Fibroblast of skin of right quadriceps (primary cell): Measurements from ENCODE around the gene HADHA.
"Not testable (repeated sequence)": the region's sequence is repeated elsewhere in the genome, so short reads cannot be mapped to it uniquely, and the experiment has no call there.

Experiments
- DNase-seq: peaks from one replicate; pipeline ENCODE4 v3.0.0-alpha.2; 2013

Gene HADHA

DNA sequence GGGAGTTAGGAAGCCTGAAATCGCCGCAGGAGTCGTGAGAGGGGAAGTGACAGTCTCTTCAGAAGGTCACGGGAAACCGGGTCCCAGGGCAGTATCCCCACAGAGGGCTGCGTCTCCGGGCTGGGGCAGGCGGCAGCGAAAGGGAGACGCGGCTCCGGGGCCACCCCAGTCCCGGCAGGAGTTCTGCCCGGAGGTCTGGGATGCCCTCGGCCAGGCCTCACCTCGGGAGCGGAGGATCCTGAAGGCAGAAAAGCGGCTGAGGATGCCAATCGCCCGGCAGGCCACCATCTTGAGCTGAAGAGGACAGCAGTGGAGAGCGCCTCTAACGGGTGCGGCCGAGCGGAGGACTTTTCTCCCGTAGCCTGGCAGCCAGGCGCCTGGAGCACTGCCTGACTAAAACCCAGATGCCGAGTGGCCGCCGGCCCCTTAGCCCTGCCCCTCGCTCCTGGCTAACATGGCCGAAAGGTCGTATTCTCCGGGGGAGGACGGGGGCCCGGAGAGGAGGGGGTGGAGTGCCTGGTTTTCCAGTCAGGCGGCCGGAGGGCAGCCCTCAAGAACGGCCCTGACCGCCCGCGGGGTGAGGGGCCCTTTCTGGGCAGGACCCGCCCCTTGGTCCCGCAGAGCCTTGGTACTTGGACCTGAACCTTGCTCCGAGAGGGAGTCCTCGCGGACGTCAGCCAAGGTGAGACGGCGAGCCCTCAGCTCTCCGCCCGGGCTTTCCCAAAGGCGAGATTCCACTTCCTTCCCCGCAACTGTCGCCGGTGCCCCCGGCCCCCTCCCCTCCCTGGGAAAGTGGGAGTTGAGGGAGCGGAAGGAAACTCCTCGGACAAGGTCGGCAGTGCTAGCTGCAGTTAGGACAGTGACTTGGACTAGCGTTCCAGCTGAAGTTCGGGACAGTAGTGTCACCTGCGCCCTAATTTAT lies at the start of gene HADHA, which contains the start of gene HADHB:
Gene HADHA, minus strand, starts transcription at position 324 of the 922 bp plus-strand sequence. Its CDS starts 36 bp downstream, at position 288.
Gene HADHB, plus strand, starts transcription at position 631 of the 922 bp plus-strand sequence. CDS start 9,316 bp downstream, outside the sequence.
- DNase-seq: peak; percentile 86

DNA sequence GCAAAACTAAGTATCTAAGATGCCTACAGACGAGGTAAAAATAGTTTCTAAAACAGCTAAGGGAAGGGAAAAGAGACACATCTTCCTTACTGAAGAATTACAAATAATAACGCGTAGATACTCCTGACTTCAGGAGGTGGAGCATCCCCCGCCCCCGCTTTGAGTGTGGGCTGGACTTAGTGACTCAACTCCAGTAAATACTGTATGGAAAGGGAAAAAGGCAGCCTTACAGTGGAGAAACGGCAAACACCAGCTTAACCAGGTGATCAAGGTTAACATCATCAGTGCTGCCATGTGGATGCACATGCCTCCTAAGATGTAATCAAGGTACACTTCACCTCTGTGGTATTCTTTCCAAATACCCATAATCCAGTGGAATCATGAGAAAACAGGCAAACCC lies 48.2 kb upstream of the HADHA start:
- peak; percentile 23 for DNase-seq

DNA sequence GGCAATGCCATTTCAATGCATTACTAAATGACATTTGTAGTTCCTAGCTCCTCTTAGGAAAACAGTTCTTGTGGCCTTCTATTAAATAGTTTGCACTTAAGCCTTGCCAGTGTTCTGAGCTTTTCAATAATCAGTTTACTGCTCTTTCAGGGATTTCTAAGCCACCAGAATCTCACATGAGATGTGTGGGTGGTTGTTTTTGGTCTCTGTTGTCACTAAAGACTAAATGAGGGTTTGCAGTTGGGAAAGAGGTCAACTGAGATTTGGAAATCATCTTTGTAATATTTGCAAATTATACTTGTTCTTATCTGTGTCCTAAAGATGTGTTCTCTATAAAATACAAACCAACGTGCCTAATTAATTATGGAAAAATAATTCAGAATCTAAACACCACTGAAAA lies 45.6 kb upstream of the HADHA start:
- DNase-seq: no peak

DNA sequence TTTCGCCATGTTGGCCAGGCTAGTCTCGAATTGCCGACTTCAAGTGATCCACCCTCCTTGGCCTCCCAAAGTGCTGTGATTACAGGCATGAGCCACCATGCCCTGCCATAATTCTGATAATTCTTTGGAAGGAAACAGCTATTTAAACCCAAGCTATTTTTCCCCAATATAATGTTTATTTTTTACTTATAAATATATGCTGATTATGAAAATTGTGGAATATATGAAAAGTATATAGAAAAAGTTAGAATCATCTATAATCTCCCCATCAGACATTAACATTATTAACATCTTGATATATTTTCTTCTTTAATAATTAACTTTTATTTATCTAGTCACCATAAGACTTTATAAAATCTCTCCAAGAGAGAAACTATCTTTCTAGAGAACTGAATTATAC lies 41.5 kb upstream of the HADHA start:
- DNase-seq: no peak

GRCh38 chr2:26284132-26284531 lies 39.7 kb upstream of the HADHA start:
- DNase-seq: peak; percentile 57

DNA sequence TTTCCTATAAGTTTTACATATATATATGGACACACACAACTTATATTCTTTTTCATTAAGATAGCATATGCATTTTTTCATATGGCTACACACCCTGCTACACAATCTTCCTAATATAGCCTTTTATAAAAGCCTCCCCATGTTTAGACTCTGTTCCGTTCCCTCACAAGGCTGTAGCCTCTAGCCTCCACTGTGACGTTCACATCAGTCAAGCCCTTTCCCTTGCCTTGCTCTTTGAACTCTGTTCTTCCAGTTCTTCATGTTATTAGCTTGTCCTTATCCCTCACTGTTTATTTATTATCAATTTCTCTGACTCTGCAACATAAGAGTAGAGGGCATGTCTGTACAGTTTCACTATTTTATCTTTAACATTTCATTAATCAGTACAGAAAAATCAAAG lies 39.2 kb upstream of the HADHA start:
- DNase-seq: no peak

DNA sequence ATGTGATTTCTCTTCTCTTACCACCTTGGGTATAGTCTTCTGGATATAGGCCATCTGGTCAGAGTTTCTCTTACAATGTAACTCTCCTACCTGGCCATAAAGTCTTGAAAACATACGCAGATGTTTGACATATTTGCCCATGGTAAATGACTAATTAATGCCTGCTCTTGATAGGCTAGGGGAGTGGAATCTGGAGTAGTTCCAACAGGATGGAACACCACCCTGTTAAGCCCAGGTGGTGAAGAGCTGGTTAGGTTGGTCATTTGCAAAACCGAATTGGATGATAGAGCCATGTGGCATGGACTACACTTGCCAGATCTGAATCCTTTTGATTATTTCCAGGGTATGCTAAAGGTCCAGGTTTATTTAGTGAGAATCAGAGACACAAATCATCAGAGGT lies 36.8 kb upstream of the HADHA start:
- no peak for DNase-seq

- no peak for DNase-seq
Measured at GRCh38 chr2:26279886-26280285, 35.5 kb upstream of the HADHA start.

- DNase-seq: no peak
Measured at GRCh38 chr2:26276484-26277227, 32.2 kb upstream of the HADHA start.

DNA sequence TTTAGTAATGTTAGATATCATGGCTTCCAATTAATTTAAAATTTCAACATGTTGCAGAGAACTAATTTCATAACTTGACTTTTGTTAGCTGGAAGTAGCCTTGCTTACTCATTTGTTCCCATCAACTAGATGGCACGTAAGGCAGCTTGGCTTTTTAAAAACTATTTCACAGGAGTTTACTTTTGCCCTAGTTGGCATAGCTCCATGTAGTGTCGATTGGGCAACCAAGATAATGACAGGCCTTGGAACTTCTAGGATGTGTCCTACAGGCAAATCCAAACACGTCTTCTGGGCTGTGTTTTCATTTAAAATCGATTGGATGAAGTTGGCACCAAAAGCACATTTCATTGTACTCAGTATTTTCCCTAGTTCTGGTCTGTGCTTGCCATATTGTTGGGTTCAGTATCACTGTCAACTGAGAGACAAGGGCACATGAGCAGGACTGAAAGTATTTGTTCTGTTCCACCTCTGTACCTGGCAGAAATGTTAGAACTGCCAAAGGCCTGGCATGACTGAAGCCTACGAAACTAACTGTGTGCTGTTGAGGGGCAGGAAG lies 29.7 kb upstream of the HADHA start:
- peak; percentile 73 for DNase-seq

DNA sequence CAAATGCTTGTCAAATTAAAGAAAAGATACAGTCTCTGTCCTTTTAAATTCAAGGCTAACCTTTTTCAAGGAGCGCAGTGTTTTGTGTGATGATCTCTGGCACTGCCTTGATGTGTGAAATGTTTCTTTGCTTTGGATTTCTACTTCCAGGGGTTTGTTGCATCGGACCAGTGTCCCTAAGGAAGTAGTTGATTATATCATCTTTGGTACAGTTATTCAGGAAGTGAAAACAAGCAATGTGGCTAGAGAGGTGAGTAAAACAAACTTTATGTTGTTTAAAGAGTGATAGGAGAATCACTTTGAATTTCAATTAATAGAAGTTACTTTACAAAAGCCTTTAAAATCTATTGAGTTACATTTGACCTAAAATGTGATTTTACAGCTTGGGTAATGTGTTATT lies 29.1 kb upstream of the HADHA start:
- peak; percentile 53 for DNase-seq

DNA sequence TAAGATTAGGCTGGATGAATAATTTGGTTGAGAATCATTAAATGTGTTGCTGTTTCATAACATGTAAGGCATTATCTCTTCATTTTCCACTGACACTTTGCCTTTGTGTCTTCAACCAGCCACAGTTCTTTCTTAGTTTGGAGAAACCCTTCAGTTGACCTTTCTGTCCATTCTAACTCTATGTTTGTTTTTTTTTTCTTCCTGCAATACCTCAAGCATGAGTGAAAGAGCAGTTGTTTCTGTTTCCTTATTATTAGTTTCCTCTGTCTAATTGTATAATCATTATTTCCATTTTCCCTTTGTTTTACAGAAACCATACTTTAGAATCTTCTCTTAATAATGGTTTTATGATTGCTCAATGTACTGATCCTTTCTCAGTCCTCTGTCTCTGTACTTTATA lies 25.9 kb upstream of the HADHA start:
- no peak for DNase-seq

GRCh38 chr2:26269571-26270158 lies 25.2 kb upstream of the HADHA start:
- no peak for DNase-seq

DNA sequence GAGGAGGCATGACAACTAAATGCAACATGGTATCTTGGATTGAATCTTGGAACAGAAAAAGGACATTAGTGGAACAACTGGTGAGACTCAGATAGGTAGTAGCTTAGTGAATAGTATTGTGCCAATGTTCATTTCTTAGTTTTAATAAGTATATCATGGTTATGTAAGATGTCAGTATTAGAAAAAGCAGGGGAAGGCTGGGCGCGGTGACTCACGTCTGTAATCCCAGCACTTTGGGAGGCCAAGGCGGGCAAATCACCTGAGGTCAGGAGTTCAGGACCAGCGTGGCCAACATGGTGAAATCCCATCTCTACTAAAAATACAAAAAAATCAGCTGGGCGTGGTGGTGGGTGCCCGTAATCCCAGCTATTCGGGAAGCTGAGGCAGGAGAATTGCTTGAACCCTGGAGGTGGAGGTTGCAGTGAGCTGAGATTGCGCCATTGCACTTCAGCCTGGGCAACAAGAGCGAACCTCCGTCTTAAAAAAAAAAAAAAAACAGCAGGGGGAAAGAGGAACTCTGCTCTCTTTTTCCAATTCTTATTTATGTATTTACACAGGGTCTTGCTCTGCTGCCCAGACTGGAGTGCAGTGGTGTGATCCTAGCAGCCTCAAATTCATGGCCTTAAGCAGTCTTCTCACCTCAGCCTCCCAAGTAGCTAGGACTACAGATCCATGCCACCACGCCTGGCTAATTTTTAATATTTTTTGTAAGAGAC lies 24.4 kb upstream of the HADHA start:
- not testable (repeated sequence) for DNase-seq

- DNase-seq: peak; percentile 9
Measured at GRCh38 chr2:26268213-26268612, 23.8 kb upstream of the HADHA start.

GRCh38 chr2:26258836-26259235 lies 14.4 kb upstream of the HADHA start:
- DNase-seq: not testable (repeated sequence)

GRCh38 chr2:26255759-26256384 lies 11.4 kb upstream of the HADHA start:
- no peak for DNase-seq

DNA sequence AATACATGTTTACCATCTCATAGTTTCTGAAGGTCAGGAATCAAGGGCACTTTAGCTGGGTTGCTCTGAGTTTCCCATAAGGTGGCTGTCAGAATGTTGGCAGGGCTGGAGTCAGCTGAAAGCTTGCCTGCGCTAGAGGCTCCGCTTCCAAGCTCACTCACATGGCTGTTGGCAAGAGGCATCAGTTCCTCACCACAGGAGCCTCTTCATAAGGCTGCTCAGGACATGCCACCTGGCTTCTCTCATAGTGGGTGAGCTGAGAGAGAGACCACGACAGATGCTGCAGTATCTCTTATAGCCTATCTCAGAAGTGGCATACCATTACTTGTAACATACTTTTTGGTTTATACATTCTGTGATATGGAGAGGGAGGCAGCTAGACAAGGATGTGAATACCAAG lies 7.5 kb upstream of the HADHA start:
- peak; percentile 1 for DNase-seq

GRCh38 chr2:26249625-26250024 lies 5.2 kb upstream of the HADHA start:
- no peak for DNase-seq

GRCh38 chr2:26246818-26247217 lies 2.4 kb upstream of the HADHA start:
- peak; percentile 12 for DNase-seq

- DNase-seq: no peak
Measured at GRCh38 chr2:26245810-26246209, 1.4 kb upstream of the HADHA start.

DNA sequence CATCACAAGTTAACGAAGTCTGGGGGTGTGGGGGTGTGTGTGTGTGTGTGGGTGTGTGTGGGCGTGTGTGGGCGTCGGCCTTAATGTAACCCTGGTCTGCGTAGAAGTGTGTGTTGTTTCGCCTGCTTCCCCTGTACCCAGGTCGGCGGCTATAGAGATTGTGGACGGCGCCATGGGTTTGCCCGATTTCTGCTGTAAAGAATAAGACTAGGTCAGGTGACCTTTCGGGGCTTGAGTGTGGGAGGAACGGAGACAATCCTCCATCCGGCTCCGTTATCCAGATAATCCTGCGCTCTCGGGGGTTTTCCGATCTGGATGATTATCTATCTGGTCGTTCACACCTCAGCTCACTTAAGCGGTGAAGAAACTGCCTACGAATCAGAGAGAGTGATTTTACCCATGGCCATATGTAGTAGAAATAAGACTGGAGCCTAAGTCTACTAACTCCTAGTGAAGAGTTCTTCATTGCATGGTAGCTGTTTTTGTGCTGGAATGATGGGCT lies 850 bp upstream of the HADHA start:
- DNase-seq: no peak
